ENCODE results near the gene ARHGAP6.

DNA sequence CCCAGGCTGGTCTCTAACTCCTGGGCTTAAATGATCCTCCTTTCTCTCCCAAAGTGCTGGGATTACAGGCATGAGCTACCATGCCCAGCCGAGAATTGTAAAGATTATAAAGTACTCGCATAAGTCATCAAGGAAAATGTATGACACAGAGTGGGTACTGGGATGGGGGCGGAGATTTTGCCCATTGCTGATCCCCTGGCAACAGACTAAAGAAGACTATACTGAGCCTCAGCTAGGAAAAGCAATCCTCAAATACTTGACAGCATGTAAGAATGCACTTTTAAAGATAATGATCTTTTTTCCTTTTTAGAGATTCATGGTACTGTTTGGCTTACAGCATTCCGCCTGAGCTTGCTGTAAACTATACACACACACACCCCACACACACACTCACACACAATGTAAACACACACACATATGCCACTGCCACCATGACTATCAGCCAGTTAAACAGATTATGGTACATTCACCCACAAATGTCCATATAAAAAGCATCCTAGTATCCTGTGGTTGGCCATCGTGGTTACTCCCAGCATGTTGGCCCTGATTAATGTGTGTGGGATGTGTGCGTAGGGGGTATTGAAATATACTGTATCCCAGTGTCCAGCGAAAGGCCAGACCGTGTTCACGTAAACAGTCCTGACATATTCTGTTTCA, 259.5 kb downstream of the ARHGAP6 start:
- TF ChIP-seq, protein P1, sequence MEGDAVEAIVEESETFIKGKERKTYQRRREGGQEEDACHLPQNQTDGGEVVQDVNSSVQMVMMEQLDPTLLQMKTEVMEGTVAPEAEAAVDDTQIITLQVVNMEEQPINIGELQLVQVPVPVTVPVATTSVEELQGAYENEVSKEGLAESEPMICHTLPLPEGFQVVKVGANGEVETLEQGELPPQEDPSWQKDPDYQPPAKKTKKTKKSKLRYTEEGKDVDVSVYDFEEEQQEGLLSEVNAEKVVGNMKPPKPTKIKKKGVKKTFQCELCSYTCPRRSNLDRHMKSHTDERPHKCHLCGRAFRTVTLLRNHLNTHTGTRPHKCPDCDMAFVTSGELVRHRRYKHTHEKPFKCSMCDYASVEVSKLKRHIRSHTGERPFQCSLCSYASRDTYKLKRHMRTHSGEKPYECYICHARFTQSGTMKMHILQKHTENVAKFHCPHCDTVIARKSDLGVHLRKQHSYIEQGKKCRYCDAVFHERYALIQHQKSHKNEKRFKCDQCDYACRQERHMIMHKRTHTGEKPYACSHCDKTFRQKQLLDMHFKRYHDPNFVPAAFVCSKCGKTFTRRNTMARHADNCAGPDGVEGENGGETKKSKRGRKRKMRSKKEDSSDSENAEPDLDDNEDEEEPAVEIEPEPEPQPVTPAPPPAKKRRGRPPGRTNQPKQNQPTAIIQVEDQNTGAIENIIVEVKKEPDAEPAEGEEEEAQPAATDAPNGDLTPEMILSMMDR (IDR thresholded peaks at IDR 0.05; ENCODE audit: insufficient read depth, low read length) = no peak
- TF ChIP-seq SPI1 (IDR thresholded peaks at IDR 0.05; ENCODE audit: borderline replicate concordance, low read depth) = no peak

Data from HL-60 (cell line).